OCI-LY7 (cell line): ENCODE results near the gene ETV7. TPM values are rescaled to one million over a fixed set of nuclear protein-coding genes. Genes with fewer than 3 reads are reported as not detected.

ENCODE experiments used
- BruUV-seq: library from RNA; stranded (reverse); fragments of 400-500 nt; replicated peaks from 2 replicates; lab custom pipeline; 2021; lab: Mats Ljungman, UMichigan
- CTCF ChIA-PET: fragments of 300-600 bp; sonication (Branson Sonifier 250); formaldehyde crosslinking; loops from one replicate; lab custom pipeline; 2022; ENCODE audit warnings: antibody characterized with exemption; ENCODE audit not compliant: unreplicated experiment; lab: Charles Lee
- POLR2A ChIA-PET: fragments of 300-600 bp; sonication (Branson Sonifier 250); formaldehyde crosslinking; loops from one replicate; lab custom pipeline; 2022; ENCODE audit warnings: antibody characterized with exemption; lab: Charles Lee
- DNase-seq: peaks from one replicate; pipeline ENCODE4 v3.0.0-alpha.2; 2015; ENCODE audit warnings: low spot score
- H2AFZ ChIP-seq: fragments of 200-600 bp; sonication (generic), shearing (Covaris generic); 2 replicates; pipeline ENCODE4 v1.6.1; 2014; ENCODE audit warnings: mild to moderate bottlenecking, antibody characterized with exemption, low read length, moderate library complexity
- H3K27ac ChIP-seq: fragments of 200-600 bp; sonication (generic); 2 replicates; pipeline ENCODE4 v1.5.1; 2014; ENCODE audit warnings: mixed run types, low read depth, mild to moderate bottlenecking, moderate library complexity, low read length, inconsistent platforms; ENCODE audit not compliant: poor library complexity, severe bottlenecking
- H3K36me3 ChIP-seq: fragments of 200-600 bp; sonication (generic); 2 replicates; pipeline ENCODE4 v1.6.1; 2014; ENCODE audit warnings: mild to moderate bottlenecking, antibody characterized with exemption, low read length, moderate library complexity, mixed read lengths; ENCODE audit not compliant: insufficient read depth
- H3K4me1 ChIP-seq: fragments of 200-600 bp; sonication (generic); 2 replicates; pipeline ENCODE4 v1.5.1; 2014; ENCODE audit warnings: mild to moderate bottlenecking, low read length; ENCODE audit not compliant: insufficient read depth, poor library complexity, severe bottlenecking
- H3K4me2 ChIP-seq: fragments of 200-600 bp; sonication (generic); 2 replicates; pipeline ENCODE4 v1.6.1; 2014; ENCODE audit warnings: mild to moderate bottlenecking, low read length
- H3K4me3 ChIP-seq: fragments of 200-600 bp; sonication (generic); 2 replicates; pipeline ENCODE4 v1.5.1; 2014; ENCODE audit warnings: mild to moderate bottlenecking, low read depth, low read length; ENCODE audit not compliant: poor library complexity, severe bottlenecking
- H3K79me2 ChIP-seq: fragments of 200-600 bp; sonication (generic); 2 replicates; pipeline ENCODE4 v1.6.1; 2016; ENCODE audit warnings: low read depth, mild to moderate bottlenecking, low read length, moderate library complexity, mixed read lengths; ENCODE audit not compliant: insufficient read depth
- H3K9me2 ChIP-seq: fragments of 200-600 bp; sonication (generic); 2 replicates; pipeline ENCODE4 v1.6.1; 2016; ENCODE audit warnings: mild to moderate bottlenecking, low read length, mixed read lengths; ENCODE audit not compliant: insufficient read depth
- H3K9me3 ChIP-seq: fragments of 200-600 bp; sonication (generic); 2 replicates; pipeline ENCODE4 v1.6.1; 2014; ENCODE audit warnings: mild to moderate bottlenecking, mixed run types, low read length, mixed read lengths
- H4K20me1 ChIP-seq: fragments of 200-600 bp; sonication (generic); 2 replicates; pipeline ENCODE4 v1.6.1; 2014; ENCODE audit warnings: mild to moderate bottlenecking, antibody characterized with exemption, low read length, moderate library complexity, mixed read lengths; ENCODE audit not compliant: insufficient read depth
- CTCF ChIP-seq: fragments of 200-600 bp; sonication (generic); conservative IDR thresholded peaks from 2 replicates; pipeline ENCODE4 v1.5.1; 2014; ENCODE audit warnings: mild to moderate bottlenecking, antibody characterized with exemption, low read length, moderate library complexity, mixed read lengths
- EZH2phosphoT487 ChIP-seq: fragments of 200-600 bp; sonication (generic); IDR thresholded peaks from 2 replicates; pipeline ENCODE4 v1.6.1; 2018; ENCODE audit warnings: low read depth, borderline replicate concordance, mild to moderate bottlenecking, mixed run types, antibody characterized with exemption, low read length, moderate library complexity, mixed read lengths
- intact Hi-C: fragments of 100-400 bp; cut with micrococcal nuclease; formaldehyde crosslinking; loops from one replicate; pipeline ENCODE4 v1.10.0; 2022; ENCODE audit not compliant: unreplicated experiment
- total RNA-seq, 2 experiments: library from RNA; depleted of rRNA in 1 of 2; stranded (reverse); fragments of >200 nt in 1 of 2; shearing (Covaris generic) in 1 of 2; gene quantifications; 2 replicates each; pipeline ENCODE4 v1.2.3, GENCODE V29; 2014 to 2022

Gene ETV7
- total RNA-seq, 2 experiments from 2014 or later = not detected

- Histone ChIP-seq H3K9me2 (no peaks in the 10 kb centered on the region), H3K79me2 (no peaks in the 10 kb centered on the region), H3K36me3 (no peaks in the 10 kb centered on the region), H2AFZ (no peak overlapping the region), H3K9me3 (no peaks in the 10 kb centered on the region), H4K20me1 (no peaks in the 10 kb centered on the region), H3K4me3 (no peak overlapping the region), H3K4me1 (no peaks in the 10 kb centered on the region), H3K4me2 (no peak overlapping the region), H3K27ac (no peak overlapping the region)
- no TSS peak for BruUV-seq
- CTCF ChIA-PET = no interaction called here
- no peak for DNase-seq
- POLR2A ChIA-PET = interaction anchor here (1.4 kb wide), 1 partner anchor 9 kb away, joined by 4 read pairs; no protein-coding TSS in a partner anchor
- TF ChIP-seq CTCF (no peak), EZH2phosphoT487 (no peak)
- intact Hi-C loops = no loop called here
These were observed 44.7 kb upstream of the ETV7 start for GRCh38 chr6:36432151-36432671.

GRCh38 chr6:36431197-36431596, 43.7 kb upstream of the ETV7 start:
- H3K79me2 ChIP-seq = no peaks in the 10 kb centered on the region
- no peaks in the 10 kb centered on the region for H3K9me2 ChIP-seq
- no peak overlapping the region for H2AFZ ChIP-seq
- no peak overlapping the region for H3K27ac ChIP-seq
- POLR2A ChIA-PET = interaction anchor here (1.5 kb wide), 2 partner anchors 10 to 12 kb away, joined by 3 to 9 read pairs; no protein-coding TSS in a partner anchor
- TF ChIP-seq EZH2phosphoT487 (no peak), CTCF (no peak)
- DNase-seq = no peak
- no peak overlapping the region for H3K4me3 ChIP-seq
- H3K4me1 ChIP-seq = no peaks in the 10 kb centered on the region
- BruUV-seq = no TSS peak
- H4K20me1 ChIP-seq = no peaks in the 10 kb centered on the region
- no peaks in the 10 kb centered on the region for H3K9me3 ChIP-seq
- H3K4me2 ChIP-seq = no peak overlapping the region
- no peaks in the 10 kb centered on the region for H3K36me3 ChIP-seq
- CTCF ChIA-PET = no interaction called here
- intact Hi-C loops = no loop called here

GRCh38 chr6:36430351-36430750, 42.9 kb upstream of the ETV7 start:
- Histone ChIP-seq H2AFZ (no peak overlapping the region), H4K20me1 (no peaks in the 10 kb centered on the region), H3K4me1 (no peaks in the 10 kb centered on the region), H3K36me3 (no peaks in the 10 kb centered on the region), H3K27ac (no peak overlapping the region), H3K9me2 (no peaks in the 10 kb centered on the region), H3K9me3 (no peaks in the 10 kb centered on the region), H3K79me2 (no peaks in the 10 kb centered on the region), H3K4me2 (no peak overlapping the region), H3K4me3 (no peak overlapping the region)
- intact Hi-C loops = no loop called here
- no TSS peak for BruUV-seq
- TF ChIP-seq EZH2phosphoT487 (no peak), CTCF (no peak)
- no peak for DNase-seq
- CTCF ChIA-PET = no interaction called here
- POLR2A ChIA-PET = interaction anchor here (1.5 kb wide), 2 partner anchors 11 kb away, joined by 3 to 9 read pairs; no protein-coding TSS in a partner anchor
